Calu3 (cell line): ENCODE measurements around the gene ANKRD35. TPM values are rescaled to one million over a fixed set of nuclear protein-coding genes. Genes with fewer than 3 reads are reported as not detected.

ENCODE experiments used
- BruUV-seq: library from RNA; stranded (reverse); fragments of 400-500 nt; replicated peaks from 2 replicates; lab custom pipeline; 2021; lab: Mats Ljungman, UMichigan
- CTCF ChIA-PET: fragments of 300-600 bp; sonication (Branson Sonifier 250); formaldehyde crosslinking; loops from one replicate; lab custom pipeline; 2022; ENCODE audit warnings: antibody characterized with exemption; lab: Charles Lee
- DNase-seq: peaks from one replicate; pipeline ENCODE4 v3.0.0; 2022
- H3K27ac Mint-ChIP-seq: one replicate; pipeline ENCODE4 v1.8.0; 2022; ENCODE audit warnings: mixed read lengths; ENCODE audit not compliant: unreplicated experiment
- H3K27me3 Mint-ChIP-seq: one replicate; pipeline ENCODE4 v1.8.0; 2022; ENCODE audit warnings: mixed read lengths; ENCODE audit not compliant: unreplicated experiment
- H3K36me3 Mint-ChIP-seq: one replicate; pipeline ENCODE4 v1.8.0; 2022; ENCODE audit warnings: mild to moderate bottlenecking, moderate library complexity, mixed read lengths; ENCODE audit not compliant: insufficient read depth, unreplicated experiment
- H3K4me1 Mint-ChIP-seq: one replicate; pipeline ENCODE4 v1.8.0; 2022; ENCODE audit warnings: mild to moderate bottlenecking, low read depth, mixed read lengths; ENCODE audit not compliant: unreplicated experiment
- H3K4me3 Mint-ChIP-seq: one replicate; pipeline ENCODE4 v1.8.0; 2022; ENCODE audit warnings: mild to moderate bottlenecking, low read depth, moderate library complexity, mixed read lengths; ENCODE audit not compliant: unreplicated experiment
- H3K9me3 Mint-ChIP-seq: one replicate; pipeline ENCODE4 v1.8.0; 2022; ENCODE audit warnings: low read depth, mixed read lengths; ENCODE audit not compliant: unreplicated experiment
- intact Hi-C: fragments of 100-400 bp; cut with micrococcal nuclease; formaldehyde crosslinking; loops from one replicate; pipeline ENCODE4 v1.10.0; 2022; ENCODE audit not compliant: unreplicated experiment
- total RNA-seq: library from RNA; stranded (reverse); gene quantifications from 2 replicates; pipeline ENCODE4 v1.2.3, GENCODE V29; 2022
- TF ChIP-seq, protein P1 (sequence below): fragments of 200-600 bp; IDR thresholded peaks from one replicate; pipeline ENCODE4 v1.8.0; 2022; ENCODE audit warnings: antibody characterized with exemption; ENCODE audit not compliant: unreplicated experiment

Gene ANKRD35
- total RNA-seq, 1 experiment from 2014 or later = not detected

GRCh38 chr1:145878724-145879123 lies 6.9 kb downstream of the ANKRD35 start:
- no peaks in the 10 kb centered on the region for H3K9me3 Mint-ChIP-seq
- BruUV-seq = no TSS peak
- CTCF ChIA-PET = interaction anchor here (1.7 to 2.0 kb wide), 3 partner anchors 9 to 19 kb away, joined by 4 to 10 read pairs (median 10); partner anchors contain the start of gene PIAS3
- peaks cover 6% of the 10 kb centered on the region for H3K27me3 Mint-ChIP-seq
- no peak for DNase-seq
- H3K4me3 Mint-ChIP-seq = no peak overlapping the region
- no peak overlapping the region for H3K27ac Mint-ChIP-seq
- H3K36me3 Mint-ChIP-seq = peaks cover 6% of the 10 kb centered on the region
- TF ChIP-seq, protein P1, sequence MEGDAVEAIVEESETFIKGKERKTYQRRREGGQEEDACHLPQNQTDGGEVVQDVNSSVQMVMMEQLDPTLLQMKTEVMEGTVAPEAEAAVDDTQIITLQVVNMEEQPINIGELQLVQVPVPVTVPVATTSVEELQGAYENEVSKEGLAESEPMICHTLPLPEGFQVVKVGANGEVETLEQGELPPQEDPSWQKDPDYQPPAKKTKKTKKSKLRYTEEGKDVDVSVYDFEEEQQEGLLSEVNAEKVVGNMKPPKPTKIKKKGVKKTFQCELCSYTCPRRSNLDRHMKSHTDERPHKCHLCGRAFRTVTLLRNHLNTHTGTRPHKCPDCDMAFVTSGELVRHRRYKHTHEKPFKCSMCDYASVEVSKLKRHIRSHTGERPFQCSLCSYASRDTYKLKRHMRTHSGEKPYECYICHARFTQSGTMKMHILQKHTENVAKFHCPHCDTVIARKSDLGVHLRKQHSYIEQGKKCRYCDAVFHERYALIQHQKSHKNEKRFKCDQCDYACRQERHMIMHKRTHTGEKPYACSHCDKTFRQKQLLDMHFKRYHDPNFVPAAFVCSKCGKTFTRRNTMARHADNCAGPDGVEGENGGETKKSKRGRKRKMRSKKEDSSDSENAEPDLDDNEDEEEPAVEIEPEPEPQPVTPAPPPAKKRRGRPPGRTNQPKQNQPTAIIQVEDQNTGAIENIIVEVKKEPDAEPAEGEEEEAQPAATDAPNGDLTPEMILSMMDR = no peak
- peaks cover 40% of the 10 kb centered on the region for H3K4me1 Mint-ChIP-seq
- intact Hi-C loops = no loop called here

DNA sequence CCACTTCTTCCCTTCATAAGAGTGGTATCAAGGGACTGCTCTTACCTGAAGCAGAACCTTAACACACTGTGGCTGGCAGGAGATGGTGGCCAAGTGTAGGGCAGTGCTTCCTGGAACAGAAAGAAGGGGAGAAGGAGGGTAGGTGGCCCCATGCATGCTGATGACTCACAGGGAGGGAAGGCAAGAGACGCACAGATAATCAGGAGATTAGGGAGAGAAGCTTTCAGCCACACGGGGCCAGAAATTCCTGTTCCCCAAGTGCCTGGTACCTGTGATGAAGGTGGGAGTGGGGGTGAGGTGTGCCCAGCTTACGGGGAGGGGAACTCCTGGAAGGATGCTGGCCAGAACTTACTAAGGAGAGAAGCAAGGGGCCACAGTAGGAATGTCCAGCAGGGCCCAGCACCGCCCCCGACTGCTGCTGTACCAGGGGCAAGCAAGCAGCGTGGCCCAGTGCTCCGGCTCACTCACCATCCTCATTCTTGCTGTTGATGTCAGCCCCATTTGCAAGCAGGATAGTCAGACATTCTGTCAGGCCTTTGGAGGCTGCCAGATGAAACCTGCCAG lies 7.7 kb downstream of the ANKRD35 start:
- no TSS peak for BruUV-seq
- Mint-ChIP-seq H3K4me3 (peak overlapping the region; percentile 24), H3K36me3 (peaks cover 6% of the 10 kb centered on the region), H3K27ac (peak overlapping the region; percentile 71), H3K4me1 (peaks cover 40% of the 10 kb centered on the region), H3K27me3 (peaks cover 13% of the 10 kb centered on the region), H3K9me3 (no peaks in the 10 kb centered on the region)
- intact Hi-C loops = no loop called here
- CTCF ChIA-PET = interaction anchor here (1.7 to 2.0 kb wide), 3 partner anchors 10 to 19 kb away, joined by 4 to 10 read pairs (median 10); partner anchors contain the start of gene PIAS3
- TF ChIP-seq, protein P1 = no peak
- peak; percentile 68 for DNase-seq

- H3K36me3 Mint-ChIP-seq = peaks cover 6% of the 10 kb centered on the region
- H3K9me3 Mint-ChIP-seq = no peaks in the 10 kb centered on the region
- peaks cover 15% of the 10 kb centered on the region for H3K27me3 Mint-ChIP-seq
- intact Hi-C loops = no loop called here
- no peak overlapping the region for H3K27ac Mint-ChIP-seq
- no peak overlapping the region for H3K4me3 Mint-ChIP-seq
- no peak for DNase-seq
- no TSS peak for BruUV-seq
- TF ChIP-seq, protein P1 = no peak
- CTCF ChIA-PET = no interaction called here
- H3K4me1 Mint-ChIP-seq = peaks cover 31% of the 10 kb centered on the region
Measured at GRCh38 chr1:145874646-145875045, 11.0 kb downstream of the ANKRD35 start.

DNA sequence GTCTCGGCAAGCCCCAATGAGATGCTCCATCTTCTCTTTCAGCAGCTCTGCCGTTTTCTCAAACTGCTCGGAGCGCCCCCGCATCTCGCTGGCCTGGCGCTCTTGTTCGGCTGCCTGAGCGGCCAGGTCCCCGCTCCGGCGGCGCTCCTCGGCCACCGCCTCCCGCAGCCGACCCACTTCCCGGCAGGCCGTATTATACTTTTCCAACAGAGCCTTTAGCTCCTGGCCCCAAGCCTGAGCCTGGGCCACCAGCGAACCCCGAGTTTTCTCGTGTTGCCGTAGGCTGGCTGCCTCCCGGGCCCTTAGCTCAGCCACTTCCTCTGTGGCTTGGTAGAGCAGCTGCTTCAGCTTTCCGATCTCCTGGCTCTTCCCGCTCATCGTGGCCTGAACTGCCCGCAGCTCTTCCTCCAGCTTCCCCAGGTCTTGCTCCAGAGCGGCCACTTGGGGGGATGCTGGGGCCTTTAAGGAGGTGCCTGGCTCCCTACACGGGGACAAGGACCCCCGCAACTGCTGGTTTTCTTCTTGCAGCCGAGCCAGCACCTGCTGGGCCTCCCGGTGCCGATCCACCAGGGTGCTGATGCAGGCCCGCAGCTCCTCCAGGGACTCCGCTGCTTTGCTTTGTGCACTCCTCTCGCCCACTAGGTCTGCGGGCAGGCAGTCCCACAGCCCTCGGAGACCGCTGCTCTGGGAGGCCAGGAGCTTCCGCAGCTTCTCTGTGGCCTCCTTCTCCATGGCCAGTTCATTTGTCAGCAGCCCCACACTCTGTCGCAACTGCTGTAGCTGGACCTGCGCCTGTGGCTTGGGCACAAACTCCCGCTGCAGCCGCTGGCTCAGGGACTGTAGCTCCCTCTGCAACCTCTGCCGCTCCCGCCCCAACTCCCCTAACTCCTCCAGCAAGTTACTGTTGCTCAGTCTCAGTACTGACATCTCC lies 13.4 kb downstream of the ANKRD35 start:
- BruUV-seq = no TSS peak
- Mint-ChIP-seq H3K4me3 (no peak overlapping the region), H3K4me1 (peaks cover 8% of the 10 kb centered on the region), H3K9me3 (no peaks in the 10 kb centered on the region), H3K27me3 (peaks cover 30% of the 10 kb centered on the region), H3K36me3 (no peaks in the 10 kb centered on the region), H3K27ac (no peak overlapping the region)
- CTCF ChIA-PET = no interaction called here
- intact Hi-C loops = no loop called here
- DNase-seq = no peak
- TF ChIP-seq, protein P1 = no peak
